Measurements from ENCODE around the gene CCN5.
"Not testable (repeated sequence)": the region's sequence is repeated elsewhere in the genome, so short reads cannot be mapped to it uniquely, and the experiment has no call there.

Gene CCN5

DNA sequence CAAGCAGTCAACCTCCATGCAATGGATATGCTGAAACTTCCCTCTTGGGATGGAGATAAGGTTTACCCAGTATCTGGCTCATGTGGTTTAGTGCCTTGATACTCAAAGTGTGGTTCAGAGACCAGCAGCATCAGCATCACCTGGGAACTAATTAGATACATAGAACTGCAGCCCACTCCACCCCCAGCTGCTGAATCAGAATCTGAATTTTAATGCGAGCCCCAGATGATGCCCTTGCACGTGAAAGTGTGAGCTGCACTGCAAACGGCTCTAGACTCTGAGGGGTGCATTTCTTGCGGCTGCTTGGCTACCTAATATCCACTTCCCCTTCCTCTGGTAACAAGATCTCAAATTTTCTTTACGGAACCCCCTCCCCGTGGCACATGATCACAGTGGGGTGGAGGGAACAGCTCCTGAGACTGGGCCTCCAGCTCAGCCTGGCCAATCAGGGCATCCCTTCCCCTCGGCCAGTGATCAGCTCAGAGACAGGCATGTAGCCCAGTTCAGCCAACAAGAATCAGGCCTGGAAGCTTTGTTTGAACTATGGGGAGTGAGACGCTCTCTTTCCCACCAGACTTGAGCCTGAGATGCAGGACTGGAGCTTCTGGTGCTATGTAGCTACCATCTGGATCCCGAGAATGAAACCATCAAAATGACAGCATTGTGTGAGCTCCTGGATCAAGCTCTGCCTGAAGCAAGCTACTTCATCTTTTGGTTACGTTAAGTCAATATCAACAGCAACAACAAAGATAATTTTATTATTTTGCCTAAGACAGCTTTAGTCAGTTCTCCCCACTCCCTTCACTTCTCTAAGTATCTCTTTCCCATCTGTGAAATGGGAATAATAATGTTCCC is 43.3 kb downstream of the CCN5 start:
- DNase-seq (ENCODE audit: low read depth, low spot score), result no peak
- no peaks in the 10 kb centered on the region; the same call in 1 of the 2 replicates for H3K4me1 ChIP-seq (ENCODE audit: control insufficient read depth, insufficient read depth, low read length)
- H3K9me3 ChIP-seq (ENCODE audit: control insufficient read depth, insufficient read depth, low read length), result no peaks in the 10 kb centered on the region
- H3K27ac ChIP-seq (ENCODE audit: low read length), result no peak overlapping the region
- no peaks in the 10 kb centered on the region for H3K27me3 ChIP-seq (ENCODE audit: control insufficient read depth, insufficient read depth, low read length)
- peaks cover 3% of the 10 kb centered on the region; the same call in 1 of the 2 replicates for H3K36me3 ChIP-seq (ENCODE audit: control insufficient read depth, insufficient read depth, low read length)
- H3K4me3 ChIP-seq (ENCODE audit: low read length), result no peak overlapping the region
- WGBS (ENCODE audit: insufficient coverage, insufficient read length), result no CpG with 5 or more reads among the region's 10 CpGs

DNA sequence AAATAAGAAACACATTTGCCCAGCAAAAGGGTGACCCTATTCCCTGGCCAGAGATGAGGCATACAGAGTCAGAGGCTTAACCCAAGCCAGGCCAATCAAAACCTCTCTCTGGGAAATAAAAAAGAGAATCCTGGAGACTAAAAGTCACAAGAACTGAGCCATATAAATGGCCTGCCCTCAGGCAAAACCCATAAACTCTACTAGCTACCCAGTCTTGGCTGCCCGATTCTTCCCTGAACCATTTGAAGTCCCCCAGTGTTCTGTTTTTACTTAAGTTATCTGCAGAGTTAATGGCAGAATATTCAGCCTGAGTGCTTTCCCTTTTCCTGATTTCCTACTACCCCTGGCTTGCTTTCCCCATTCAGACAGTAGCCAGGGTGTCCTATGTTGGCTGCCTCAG is 44.4 kb downstream of the CCN5 start:
- DNase-seq (ENCODE audit: low read depth, low spot score), result no peak
- no peaks in the 10 kb centered on the region for H3K27me3 ChIP-seq (ENCODE audit: control insufficient read depth, insufficient read depth, low read length)
- no CpG with 5 or more reads among the region's 1 CpG for WGBS (ENCODE audit: insufficient coverage, insufficient read length)
- H3K9me3 ChIP-seq (ENCODE audit: control insufficient read depth, insufficient read depth, low read length), result no peaks in the 10 kb centered on the region
- no peak overlapping the region for H3K4me3 ChIP-seq (ENCODE audit: low read length)
- no peaks in the 10 kb centered on the region; the same call in 1 of the 2 replicates for H3K4me1 ChIP-seq (ENCODE audit: control insufficient read depth, insufficient read depth, low read length)
- H3K36me3 ChIP-seq (ENCODE audit: control insufficient read depth, insufficient read depth, low read length), result peaks cover 3% of the 10 kb centered on the region; the same call in 1 of the 2 replicates
- no peak overlapping the region for H3K27ac ChIP-seq (ENCODE audit: low read length)

DNA sequence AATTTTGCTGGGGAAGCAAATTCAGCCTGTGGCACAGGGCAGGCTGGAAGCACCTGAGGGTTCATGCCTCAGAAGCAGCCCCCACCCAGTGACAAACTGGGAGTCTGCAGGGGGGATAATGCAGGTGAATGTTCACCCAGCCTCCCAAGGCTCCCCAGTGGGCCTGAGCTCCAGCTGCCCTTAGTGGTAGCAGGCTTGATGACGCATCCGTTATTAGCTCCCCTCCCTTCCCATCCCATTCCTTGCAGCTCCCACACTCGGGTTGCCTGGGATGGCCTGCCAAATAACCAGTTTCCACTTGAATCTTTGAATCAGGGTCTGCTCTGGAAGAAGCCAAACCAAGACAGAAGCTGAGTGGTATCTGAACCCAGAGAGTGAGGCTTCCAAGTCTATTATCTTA is 46.3 kb downstream of the CCN5 start:
- H3K36me3 ChIP-seq (ENCODE audit: control insufficient read depth, insufficient read depth, low read length), result no peaks in the 10 kb centered on the region
- no CpG with 5 or more reads among the region's 3 CpGs for WGBS (ENCODE audit: insufficient coverage, insufficient read length)

DNA sequence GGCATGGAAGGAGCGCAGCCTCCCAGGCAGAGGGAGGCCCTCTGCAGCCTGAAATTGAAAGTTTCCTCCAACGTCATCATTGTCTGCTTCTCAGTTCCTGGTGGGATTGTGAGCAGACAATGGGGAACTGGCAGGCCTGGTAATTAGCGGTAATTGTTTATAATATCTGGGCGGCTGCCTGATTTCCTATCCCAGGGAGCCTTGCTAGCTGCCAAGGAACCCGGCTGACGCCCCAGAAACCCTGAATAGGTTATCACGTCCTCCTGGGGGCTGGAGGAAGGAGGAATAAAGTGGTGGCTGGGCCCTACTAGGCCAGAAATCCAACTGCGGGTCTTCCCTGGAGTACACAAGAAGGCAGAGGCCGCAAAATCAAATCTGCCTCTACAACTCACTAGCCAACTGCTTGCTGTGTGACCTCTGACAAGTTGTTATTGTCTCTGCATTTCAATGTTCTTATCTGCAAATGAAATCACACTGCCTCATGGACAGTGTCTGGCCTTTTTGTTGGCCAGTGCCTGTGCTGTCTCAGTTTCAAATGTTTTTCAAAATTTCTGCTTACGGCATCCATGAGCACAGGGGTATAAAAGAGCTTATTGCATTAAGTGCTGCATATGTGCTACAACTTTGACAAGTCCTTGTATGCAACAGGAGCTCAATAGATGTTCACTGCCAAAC is 47.4 kb downstream of the CCN5 start:
- H3K36me3 ChIP-seq (ENCODE audit: control insufficient read depth, insufficient read depth, low read length), result no peaks in the 10 kb centered on the region
- H3K27me3 ChIP-seq (ENCODE audit: control insufficient read depth, insufficient read depth, low read length), result no peaks in the 10 kb centered on the region
- no CpG with 5 or more reads among the region's 10 CpGs for WGBS (ENCODE audit: insufficient coverage, insufficient read length)
- no peak for DNase-seq (ENCODE audit: low read depth, low spot score)
- no peaks in the 10 kb centered on the region for H3K9me3 ChIP-seq (ENCODE audit: control insufficient read depth, insufficient read depth, low read length)
- no peaks in the 10 kb centered on the region; the same call in 1 of the 2 replicates for H3K4me1 ChIP-seq (ENCODE audit: control insufficient read depth, insufficient read depth, low read length)
- H3K27ac ChIP-seq (ENCODE audit: low read length), result no peak overlapping the region
- H3K4me3 ChIP-seq (ENCODE audit: low read length), result no peak overlapping the region

More for the DNA sequence above, 46.3 kb downstream of the CCN5 start:
- H3K4me3 ChIP-seq (ENCODE audit: low read length), result no peak overlapping the region
- no peaks in the 10 kb centered on the region for H3K9me3 ChIP-seq (ENCODE audit: control insufficient read depth, insufficient read depth, low read length)
- no peaks in the 10 kb centered on the region for H3K27me3 ChIP-seq (ENCODE audit: control insufficient read depth, insufficient read depth, low read length)
- DNase-seq (ENCODE audit: low read depth, low spot score), result no peak
- no peak overlapping the region for H3K27ac ChIP-seq (ENCODE audit: low read length)
- no peaks in the 10 kb centered on the region; the same call in 1 of the 2 replicates for H3K4me1 ChIP-seq (ENCODE audit: control insufficient read depth, insufficient read depth, low read length)

DNA sequence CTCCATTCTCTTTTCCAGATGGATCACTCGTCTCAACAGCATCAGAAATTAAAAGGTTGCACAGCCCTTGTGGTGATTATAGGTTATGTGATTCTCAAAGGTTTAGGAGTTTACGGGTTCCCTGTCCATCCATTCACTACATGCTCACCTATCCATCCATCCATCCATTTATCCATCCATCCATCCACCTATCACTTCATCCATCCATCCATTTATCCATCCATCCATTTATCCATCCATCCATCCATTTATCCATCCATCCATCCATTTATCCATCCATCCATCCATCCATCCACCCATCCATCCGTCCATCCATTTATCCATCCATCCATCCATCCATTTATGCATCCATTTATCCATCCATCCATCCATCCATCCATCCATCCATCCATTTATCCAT is 48.6 kb downstream of the CCN5 start:
- H3K9me3 ChIP-seq (ENCODE audit: control insufficient read depth, insufficient read depth, low read length), result not testable (repeated sequence)

DNA sequence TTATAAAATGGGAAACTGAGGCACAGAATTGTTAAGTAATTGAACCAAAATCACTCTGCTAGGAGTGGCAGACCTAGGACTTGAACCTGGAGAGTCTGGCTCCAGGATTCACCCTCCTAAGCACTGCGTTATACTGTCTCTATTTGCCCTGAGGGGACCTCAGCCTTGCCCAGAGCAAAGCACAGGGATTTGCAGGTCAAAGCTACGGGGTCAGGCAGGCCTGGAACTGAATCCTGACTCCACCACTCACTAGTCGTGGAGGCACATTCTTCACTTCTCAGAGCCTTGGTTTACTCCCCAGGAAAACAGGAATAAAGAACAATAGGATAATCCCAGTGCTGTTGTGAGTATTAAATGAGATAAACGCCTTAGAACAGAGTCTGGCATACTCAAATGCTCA is 49.9 kb downstream of the CCN5 start:
- Histone ChIP-seq H3K36me3 (ENCODE audit: control insufficient read depth, insufficient read depth, low read length) (no peaks in the 10 kb centered on the region), H3K9me3 (ENCODE audit: control insufficient read depth, insufficient read depth, low read length) (no peaks in the 10 kb centered on the region), H3K4me1 (ENCODE audit: control insufficient read depth, insufficient read depth, low read length) (no peaks in the 10 kb centered on the region; the same call in 1 of the 2 replicates), H3K27ac (ENCODE audit: low read length) (no peak overlapping the region), H3K27me3 (ENCODE audit: control insufficient read depth, insufficient read depth, low read length) (no peaks in the 10 kb centered on the region), H3K4me3 (ENCODE audit: low read length) (no peak overlapping the region)
- DNase-seq (ENCODE audit: low read depth, low spot score), result no peak
- no CpG with 5 or more reads among the region's 4 CpGs for WGBS (ENCODE audit: insufficient coverage, insufficient read length)

More for the DNA sequence above, 48.6 kb downstream of the CCN5 start:
- H3K36me3 ChIP-seq (ENCODE audit: control insufficient read depth, insufficient read depth, low read length); H3K4me1 ChIP-seq (ENCODE audit: control insufficient read depth, insufficient read depth, low read length); DNase-seq (ENCODE audit: low read depth, low spot score); H3K27me3 ChIP-seq (ENCODE audit: control insufficient read depth, insufficient read depth, low read length); H3K4me3 ChIP-seq (ENCODE audit: low read length); H3K27ac ChIP-seq (ENCODE audit: low read length): not testable (repeated sequence)
- WGBS (ENCODE audit: insufficient coverage, insufficient read length), result no CpG with 5 or more reads among the region's 3 CpGs

DNA sequence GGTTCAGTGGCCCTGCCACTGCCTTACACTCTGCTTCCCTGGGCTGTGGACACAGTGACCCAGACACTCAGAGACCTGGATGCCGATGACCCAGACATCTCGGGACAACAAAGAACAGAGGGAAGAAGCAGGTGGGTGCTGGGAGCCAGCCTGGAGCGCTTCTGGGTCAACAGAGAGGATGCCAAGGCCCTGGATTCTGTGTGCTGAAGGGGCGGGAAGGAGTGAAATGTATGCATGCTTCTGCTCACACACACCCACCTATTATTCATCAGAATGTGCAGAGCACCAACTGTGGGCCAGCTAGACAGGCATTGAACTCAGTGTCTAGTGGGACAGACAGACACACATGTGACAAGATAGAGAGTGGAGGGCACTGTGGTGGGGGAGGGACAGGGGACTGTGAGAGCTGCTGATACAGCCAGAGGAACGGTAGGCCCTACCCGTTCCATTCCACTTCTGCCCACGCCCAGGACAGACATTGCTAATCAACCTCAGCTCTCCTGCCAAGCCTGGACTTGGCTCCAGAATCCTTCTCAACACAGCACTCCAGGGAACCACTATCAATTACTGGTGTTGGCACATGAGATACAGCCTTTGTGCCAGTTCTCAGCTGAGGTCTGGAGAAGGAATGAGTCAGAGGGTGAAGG is 50.7 kb downstream of the CCN5 start:
- Histone ChIP-seq H3K4me1 (ENCODE audit: control insufficient read depth, insufficient read depth, low read length) (no peaks in the 10 kb centered on the region; the same call in 1 of the 2 replicates), H3K4me3 (ENCODE audit: low read length) (no peak overlapping the region), H3K27ac (ENCODE audit: low read length) (no peak overlapping the region), H3K27me3 (ENCODE audit: control insufficient read depth, insufficient read depth, low read length) (no peaks in the 10 kb centered on the region), H3K9me3 (ENCODE audit: control insufficient read depth, insufficient read depth, low read length) (no peaks in the 10 kb centered on the region), H3K36me3 (ENCODE audit: control insufficient read depth, insufficient read depth, low read length) (no peaks in the 10 kb centered on the region)
- DNase-seq (ENCODE audit: low read depth, low spot score), result no peak
- WGBS (ENCODE audit: insufficient coverage, insufficient read length), result no CpG with 5 or more reads among the region's 7 CpGs

DNA sequence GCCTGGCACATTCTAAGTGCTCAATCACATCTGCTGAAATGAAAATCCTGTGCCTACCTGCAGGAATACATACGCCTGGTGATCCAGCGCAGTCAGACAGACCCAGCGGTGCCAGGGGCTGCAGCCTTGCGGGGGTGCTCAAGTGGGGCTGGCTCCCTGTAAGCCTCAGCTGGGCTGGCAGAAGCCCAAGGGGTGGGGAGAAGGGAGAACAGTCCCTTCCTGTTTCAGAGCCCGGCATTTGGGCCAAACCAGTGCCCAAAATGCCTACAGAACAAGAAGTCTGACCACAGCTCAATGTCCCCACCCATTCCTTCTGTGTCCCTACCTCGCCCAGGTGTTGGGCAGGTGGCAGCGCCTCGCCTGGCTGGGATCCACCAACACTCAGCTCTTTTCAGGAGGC is 53.1 kb downstream of the CCN5 start:
- no peak overlapping the region for H3K27ac ChIP-seq (ENCODE audit: low read length)
- no CpG with 5 or more reads among the region's 8 CpGs for WGBS (ENCODE audit: insufficient coverage, insufficient read length)
- no peaks in the 10 kb centered on the region for H3K36me3 ChIP-seq (ENCODE audit: control insufficient read depth, insufficient read depth, low read length)
- no peaks in the 10 kb centered on the region for H3K27me3 ChIP-seq (ENCODE audit: control insufficient read depth, insufficient read depth, low read length)
- no peaks in the 10 kb centered on the region for H3K9me3 ChIP-seq (ENCODE audit: control insufficient read depth, insufficient read depth, low read length)
- no peak for DNase-seq (ENCODE audit: low read depth, low spot score)
- no peak overlapping the region for H3K4me3 ChIP-seq (ENCODE audit: low read length)
- no peaks in the 10 kb centered on the region; the same call in 1 of the 2 replicates for H3K4me1 ChIP-seq (ENCODE audit: control insufficient read depth, insufficient read depth, low read length)

DNA sequence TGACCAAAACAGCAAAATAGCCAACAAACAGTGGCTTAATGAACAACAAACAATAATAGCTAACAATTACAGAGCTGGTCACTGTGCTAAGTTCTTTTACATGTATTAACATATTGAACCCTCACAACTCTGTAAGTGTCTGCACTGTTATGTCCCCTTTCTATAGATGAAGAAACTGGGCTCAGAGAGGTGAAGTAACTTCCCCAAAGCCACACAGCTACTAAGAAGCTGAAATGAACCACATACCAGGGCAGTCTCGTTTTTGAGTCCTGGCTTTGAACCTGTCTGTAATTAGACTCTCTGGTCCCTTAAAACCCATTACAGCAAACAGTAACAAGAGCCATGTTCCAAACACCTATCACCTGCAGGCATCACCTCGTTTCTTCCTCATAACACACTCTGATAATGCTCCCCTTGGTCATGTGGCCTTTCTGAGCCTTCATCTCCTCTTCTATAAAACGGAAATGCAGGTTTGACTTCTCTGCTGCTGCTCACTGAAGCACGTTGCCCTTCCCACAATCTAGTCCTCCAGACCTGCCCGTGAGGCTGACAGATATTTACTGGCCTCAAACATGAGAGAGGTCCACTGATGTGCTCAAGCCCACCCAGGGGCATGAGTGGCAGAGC is 53.8 kb downstream of the CCN5 start:
- no peak overlapping the region for H3K27ac ChIP-seq (ENCODE audit: low read length)

DNA sequence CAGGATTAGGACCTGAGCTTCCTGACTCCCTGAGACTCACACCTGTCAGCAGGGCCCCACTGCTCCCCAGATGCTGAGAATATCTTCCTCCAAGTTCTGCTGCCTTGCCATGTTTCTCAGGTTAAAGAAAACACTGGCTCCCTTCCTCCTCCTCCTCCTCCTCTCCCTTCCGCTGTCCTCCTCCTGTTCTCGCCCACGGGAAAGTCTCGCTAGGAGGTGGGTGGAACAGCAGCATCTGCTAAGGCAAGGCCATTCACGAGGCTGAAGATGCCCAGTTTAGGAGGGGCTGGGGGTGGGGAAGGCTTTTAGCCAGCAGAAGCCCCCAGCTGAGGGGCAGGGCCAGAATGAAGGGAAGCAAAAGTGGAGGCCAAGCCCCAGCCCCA is 54.3 kb downstream of the CCN5 start:
- DNase-seq (ENCODE audit: low read depth, low spot score), result no peak
- no peak overlapping the region for H3K4me3 ChIP-seq (ENCODE audit: low read length)
- no peaks in the 10 kb centered on the region for H3K27me3 ChIP-seq (ENCODE audit: control insufficient read depth, insufficient read depth, low read length)
- H3K36me3 ChIP-seq (ENCODE audit: control insufficient read depth, insufficient read depth, low read length), result no peaks in the 10 kb centered on the region
- no peak overlapping the region for H3K27ac ChIP-seq (ENCODE audit: low read length)
- H3K4me1 ChIP-seq (ENCODE audit: control insufficient read depth, insufficient read depth, low read length), result no peaks in the 10 kb centered on the region; the same call in 1 of the 2 replicates
- no peaks in the 10 kb centered on the region for H3K9me3 ChIP-seq (ENCODE audit: control insufficient read depth, insufficient read depth, low read length)
- WGBS (ENCODE audit: insufficient coverage, insufficient read length), result no CpG with 5 or more reads among the region's 5 CpGs

More for the DNA sequence above, 53.8 kb downstream of the CCN5 start:
- H3K4me1 ChIP-seq (ENCODE audit: control insufficient read depth, insufficient read depth, low read length), result no peaks in the 10 kb centered on the region; the same call in 1 of the 2 replicates
- no peak for DNase-seq (ENCODE audit: low read depth, low spot score)
- no peaks in the 10 kb centered on the region for H3K9me3 ChIP-seq (ENCODE audit: control insufficient read depth, insufficient read depth, low read length)
- no peaks in the 10 kb centered on the region for H3K36me3 ChIP-seq (ENCODE audit: control insufficient read depth, insufficient read depth, low read length)
- no peak overlapping the region for H3K4me3 ChIP-seq (ENCODE audit: low read length)
- no peaks in the 10 kb centered on the region for H3K27me3 ChIP-seq (ENCODE audit: control insufficient read depth, insufficient read depth, low read length)
- WGBS (ENCODE audit: insufficient coverage, insufficient read length), result no CpG with 5 or more reads among the region's 5 CpGs
